GM23248 (cell line): ENCODE data around the gene DPH3. TPM values are rescaled to one million over a fixed set of nuclear protein-coding genes. Genes with fewer than 3 reads are reported as not detected.

ENCODE experiments used
- DNase-seq: peaks from one replicate; pipeline ENCODE4 v3.0.0-alpha.2; 2015
- H2AFZ ChIP-seq: fragments of 200-600 bp; sonication (generic); 2 replicates; pipeline ENCODE4 v1.6.1; 2016; ENCODE audit warnings: antibody characterized with exemption
- H3F3A ChIP-seq: fragments of 200-600 bp; sonication (generic); 2 replicates; pipeline ENCODE4 v1.6.1; 2016; ENCODE audit warnings: mild to moderate bottlenecking, antibody characterized with exemption, mixed run types; ENCODE audit not compliant: insufficient read depth
- H3K27ac ChIP-seq: fragments of 200-600 bp; sonication (generic); 2 replicates; pipeline ENCODE4 v1.5.1; 2016; ENCODE audit warnings: mild to moderate bottlenecking
- H3K27me3 ChIP-seq: fragments of 200-600 bp; sonication (generic); replicated peaks from 2 replicates; pipeline ENCODE4 v1.6.1; 2016; ENCODE audit warnings: mild to moderate bottlenecking; ENCODE audit not compliant: insufficient read depth
- H3K36me3 ChIP-seq: fragments of 200-600 bp; sonication (generic); 2 replicates; pipeline ENCODE4 v1.6.1; 2016; ENCODE audit warnings: low read depth, mild to moderate bottlenecking
- H3K4me1 ChIP-seq: fragments of 200-600 bp; sonication (generic); 2 replicates; pipeline ENCODE4 v1.6.1; 2016; ENCODE audit warnings: mild to moderate bottlenecking; ENCODE audit not compliant: insufficient read depth
- H3K4me2 ChIP-seq: fragments of 200-600 bp; sonication (generic); one replicate; pipeline ENCODE4 v1.6.1; 2016; ENCODE audit warnings: mild to moderate bottlenecking; ENCODE audit not compliant: unreplicated experiment
- H3K4me3 ChIP-seq: fragments of 200-600 bp; sonication (generic); 2 replicates; pipeline ENCODE4 v1.5.1; 2016; ENCODE audit warnings: mild to moderate bottlenecking
- H3K79me2 ChIP-seq: fragments of 200-600 bp; sonication (generic); 2 replicates; pipeline ENCODE4 v1.6.1; 2016; ENCODE audit warnings: mild to moderate bottlenecking; ENCODE audit not compliant: insufficient read depth
- H3K9ac ChIP-seq: fragments of 200-600 bp; sonication (generic); 2 replicates; pipeline ENCODE4 v1.6.1; 2016; ENCODE audit warnings: mild to moderate bottlenecking
- H3K9me2 ChIP-seq: fragments of 200-600 bp; sonication (generic); 2 replicates; pipeline ENCODE4 v1.6.1; 2016; ENCODE audit warnings: mixed run types, mild to moderate bottlenecking, moderate library complexity; ENCODE audit not compliant: insufficient read depth
- H3K9me3 ChIP-seq: fragments of 200-600 bp; sonication (generic); one replicate; pipeline ENCODE4 v1.6.1; 2017; ENCODE audit warnings: low read depth
- H4K20me1 ChIP-seq: fragments of 200-600 bp; sonication (generic); 2 replicates; pipeline ENCODE4 v1.6.0; 2016; ENCODE audit not compliant: insufficient read depth
- EZH2 ChIP-seq: fragments of 200-600 bp; sonication (generic); IDR thresholded peaks from 2 replicates; pipeline ENCODE4 v1.6.1; 2018; ENCODE audit warnings: antibody characterized with exemption, mild to moderate bottlenecking; ENCODE audit not compliant: insufficient read depth, poor library complexity, severe bottlenecking
- EZH2phosphoT487 ChIP-seq: fragments of 200-600 bp; sonication (generic); IDR thresholded peaks from 2 replicates; pipeline ENCODE4 v1.6.1; 2018; ENCODE audit warnings: antibody characterized with exemption, moderate library complexity, mild to moderate bottlenecking, low read depth; ENCODE audit not compliant: insufficient read depth
- WGBS, 2 experiments: methylation state at CpG; one replicate each; pipeline ENCODE4 v1.1.6; 2015 to 2017; ENCODE audit warnings: low lambda C conversion rate in 2 of 2, low coverage in 1 of 2; ENCODE audit errors: missing lambda C conversion rate in 2 of 2; 5-methylcytosine and 5-hydroxymethylcytosine counted together
- in situ Hi-C: fragments of 300-500 bp; cut with MboI; formaldehyde crosslinking; loops from 2 replicates; pipeline ENCODE4 v1.15.0; 2020
- polyA plus RNA-seq: library from polyadenylated mRNA; unstranded; fragments of >200 nt; fragmentation: Nextera tagmentation; extraction: Ambion mirVana; gene quantifications from 2 replicates; pipeline ENCODE4 v1.2.1, GENCODE V29; 2016
- total RNA-seq: library from RNA; depleted of rRNA; stranded (reverse); fragments of >200 nt; shearing (Covaris generic); gene quantifications from 2 replicates; pipeline ENCODE4 v1.2.3, GENCODE V29; 2014

DPH3 gene
- total and polyA plus RNA-seq, 2 experiments from 2014 or later, result 27.1 to 51.3 TPM

DNA sequence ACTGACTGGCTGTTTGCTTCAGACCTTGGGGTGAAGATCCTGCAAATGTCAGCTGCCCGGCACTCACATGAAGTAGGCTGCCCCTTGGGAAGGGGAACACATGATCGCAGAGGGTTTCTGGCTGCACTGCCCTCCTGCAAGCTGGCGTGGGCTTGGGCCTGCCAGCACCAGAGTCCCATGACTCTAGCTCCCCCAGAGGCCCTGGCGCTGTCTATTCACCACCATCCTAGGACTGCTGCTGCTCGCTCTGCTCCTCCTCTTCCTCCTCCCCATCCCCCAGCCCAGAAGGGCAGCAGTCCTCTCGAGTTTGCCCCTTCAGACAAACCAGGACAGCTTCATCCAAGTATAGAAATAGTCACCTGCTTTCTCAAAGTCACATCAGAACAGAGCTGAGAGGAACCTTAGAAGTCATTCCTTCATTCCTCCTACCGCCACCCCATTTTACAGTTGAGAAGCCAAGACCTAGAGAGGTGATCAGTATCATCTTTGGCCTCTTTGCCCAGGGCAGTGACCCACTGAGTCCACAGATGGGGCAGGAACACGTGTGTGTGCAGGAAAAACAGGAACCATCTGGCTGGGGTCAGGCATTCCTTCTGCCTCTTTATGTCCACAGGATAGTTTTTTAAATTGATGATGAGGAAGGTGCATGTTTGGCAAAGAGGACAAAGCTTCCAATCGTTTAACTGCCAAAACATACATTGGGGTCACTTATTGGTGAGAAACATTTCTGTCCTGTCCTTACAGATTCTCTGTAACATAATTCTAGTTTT lies 13.2 kb downstream of the DPH3 start:
- no peaks in the 10 kb centered on the region for H3K9me2 ChIP-seq
- peaks cover 5% of the 10 kb centered on the region; the same call in 1 of the 2 replicates for H3F3A ChIP-seq
- no peaks in the 10 kb centered on the region for H4K20me1 ChIP-seq
- TF ChIP-seq EZH2 (no peak), EZH2phosphoT487 (no peak)
- WGBS, 2 experiments, result 65 to 68% methylated on average over 9 of the region's 9 CpGs
- DNase-seq, result no peak
- no peaks in the 10 kb centered on the region for H3K79me2 ChIP-seq
- no peak overlapping the region for H3K4me3 ChIP-seq
- H3K36me3 ChIP-seq, result no peaks in the 10 kb centered on the region
- no peak overlapping the region for H2AFZ ChIP-seq
- H3K27me3 ChIP-seq, result no peaks in the 10 kb centered on the region
- in situ Hi-C loops, result no loop called here
- no peaks in the 10 kb centered on the region for H3K9me3 ChIP-seq
- no peak overlapping the region for H3K9ac ChIP-seq
- no peak overlapping the region for H3K4me2 ChIP-seq
- H3K27ac ChIP-seq, result no peak overlapping the region
- H3K4me1 ChIP-seq, result no peaks in the 10 kb centered on the region

DNA sequence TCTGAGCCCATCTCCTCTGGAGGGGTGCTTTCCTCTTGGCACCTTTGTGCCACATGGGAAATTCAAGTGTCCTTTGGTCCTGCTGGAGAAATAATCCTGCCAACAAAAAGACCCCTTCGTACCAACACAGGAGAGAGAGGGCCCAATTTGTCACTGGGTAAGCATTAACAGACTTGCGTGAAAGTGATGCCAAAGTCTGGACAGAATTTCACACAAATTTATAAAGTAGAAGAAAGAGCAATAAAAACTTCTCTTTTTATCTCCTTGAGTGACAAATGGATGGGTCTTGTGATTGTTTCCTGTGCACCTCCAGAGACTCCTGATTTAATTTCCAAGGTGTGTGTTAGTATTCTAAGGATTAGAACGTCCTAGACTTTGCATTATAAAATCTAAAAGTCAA lies 14.9 kb downstream of the DPH3 start:
- no peaks in the 10 kb centered on the region for H3K79me2 ChIP-seq
- no peaks in the 10 kb centered on the region for H4K20me1 ChIP-seq
- no peaks in the 10 kb centered on the region for H3K9me2 ChIP-seq
- H3K4me3 ChIP-seq, result no peak overlapping the region
- no peak for DNase-seq
- H3F3A ChIP-seq, result no peaks in the 10 kb centered on the region
- 63 to 70% methylated on average over 3 of the region's 3 CpGs for WGBS, 2 experiments
- in situ Hi-C loops, result loop anchor here (5.0 kb wide), 1 partner anchor 433 kb away; no protein-coding TSS in a partner anchor
- no peak overlapping the region for H2AFZ ChIP-seq
- H3K36me3 ChIP-seq, result no peaks in the 10 kb centered on the region
- no peaks in the 10 kb centered on the region for H3K27me3 ChIP-seq
- H3K4me2 ChIP-seq, result no peak overlapping the region
- no peak overlapping the region for H3K9ac ChIP-seq
- H3K9me3 ChIP-seq, result no peaks in the 10 kb centered on the region
- TF ChIP-seq EZH2 (no peak), EZH2phosphoT487 (no peak)
- H3K4me1 ChIP-seq, result 0 out of 2 replicates have a peak, but pooled peaks cover 2% of the 10 kb centered on the region
- no peak overlapping the region for H3K27ac ChIP-seq

DNA sequence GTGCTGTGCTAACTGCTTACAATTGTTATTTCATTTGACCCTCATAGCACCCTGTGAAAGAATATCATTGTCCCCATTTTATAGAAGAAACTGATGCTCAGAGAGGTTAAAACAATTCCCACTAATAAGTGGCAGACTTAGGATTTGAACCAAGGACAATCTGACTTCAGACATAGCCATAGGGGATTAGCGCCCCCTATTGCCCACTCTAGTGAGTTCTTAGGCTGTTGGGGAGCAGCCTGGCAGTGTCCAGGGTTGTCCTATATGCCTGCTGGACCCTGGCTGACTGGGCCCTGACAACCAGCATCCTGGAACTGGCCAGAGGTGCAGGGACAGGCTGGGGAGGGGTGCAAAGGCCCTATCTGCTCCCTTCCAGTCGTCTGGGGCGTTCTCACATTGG lies 15.4 kb downstream of the DPH3 start:
- WGBS, 2 experiments, result 21 to 27% methylated on average over 3 of the region's 3 CpGs
- no peak overlapping the region for H3K4me2 ChIP-seq
- H3K36me3 ChIP-seq, result no peaks in the 10 kb centered on the region
- H4K20me1 ChIP-seq, result no peaks in the 10 kb centered on the region
- TF ChIP-seq EZH2phosphoT487 (no peak), EZH2 (no peak)
- no peaks in the 10 kb centered on the region for H3K27me3 ChIP-seq
- no peaks in the 10 kb centered on the region for H3K79me2 ChIP-seq
- H2AFZ ChIP-seq, result no peak overlapping the region
- in situ Hi-C loops, result loop anchor here (5.0 kb wide), 1 partner anchor 432 kb away; no protein-coding TSS in a partner anchor
- H3K4me3 ChIP-seq, result no peak overlapping the region
- peak; percentile 67 for DNase-seq
- H3K9ac ChIP-seq, result no peak overlapping the region
- H3K4me1 ChIP-seq, result peaks cover 7% of the 10 kb centered on the region
- H3K9me2 ChIP-seq, result no peaks in the 10 kb centered on the region
- H3K27ac ChIP-seq, result no peak overlapping the region
- H3K9me3 ChIP-seq, result no peaks in the 10 kb centered on the region
- no peaks in the 10 kb centered on the region for H3F3A ChIP-seq

DNA sequence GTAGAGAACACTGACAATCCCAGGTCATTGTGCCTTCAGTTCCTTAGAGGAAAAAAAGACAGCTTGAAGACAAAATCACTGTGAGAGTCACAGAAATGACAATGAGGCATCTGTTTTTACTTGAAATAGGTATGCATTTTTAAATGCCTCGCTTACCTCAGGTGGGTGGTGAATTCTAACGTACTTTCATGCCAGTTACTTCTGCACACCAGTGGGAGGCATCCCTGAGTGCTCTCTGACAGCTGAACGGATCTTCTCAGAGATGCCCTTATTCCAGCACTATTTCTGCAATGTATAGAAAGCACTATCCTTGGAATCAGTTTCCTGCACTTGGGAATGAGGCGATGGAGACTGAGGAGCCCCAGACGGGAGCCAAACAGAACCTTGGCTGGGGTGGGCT lies 16.2 kb downstream of the DPH3 start:
- H2AFZ ChIP-seq, result no peak overlapping the region
- H3K27ac ChIP-seq, result no peak overlapping the region
- H4K20me1 ChIP-seq, result no peaks in the 10 kb centered on the region
- in situ Hi-C loops, result loop anchor here (5.0 kb wide), 1 partner anchor 431 kb away; no protein-coding TSS in a partner anchor
- H3K4me3 ChIP-seq, result no peak overlapping the region
- 93 to 98% methylated on average over 5 of the region's 5 CpGs for WGBS, 2 experiments
- no peaks in the 10 kb centered on the region for H3F3A ChIP-seq
- H3K4me1 ChIP-seq, result peaks cover 15% of the 10 kb centered on the region
- DNase-seq, result no peak
- H3K27me3 ChIP-seq, result no peaks in the 10 kb centered on the region
- no peak overlapping the region for H3K9ac ChIP-seq
- no peaks in the 10 kb centered on the region for H3K9me3 ChIP-seq
- TF ChIP-seq EZH2, result no peak
- no peak for TF ChIP-seq EZH2phosphoT487
- H3K36me3 ChIP-seq, result no peaks in the 10 kb centered on the region
- H3K79me2 ChIP-seq, result no peaks in the 10 kb centered on the region
- H3K4me2 ChIP-seq, result no peak overlapping the region
- no peaks in the 10 kb centered on the region for H3K9me2 ChIP-seq
